Keratinocyte (primary cell): ENCODE measurements around the gene SSMEM1. TPM values are rescaled to one million over a fixed set of nuclear protein-coding genes. Genes with fewer than 3 reads are reported as not detected.
"Not testable (repeated sequence)": the region's sequence is repeated elsewhere in the genome, so short reads cannot be mapped to it uniquely, and the experiment has no call there.

Experiments used
- DNase-seq: peaks from one replicate; pipeline ENCODE4 v3.0.0-alpha.2; 2011; ENCODE audit warnings: low read depth, missing footprints, low spot score
- FAIRE-seq: peaks from 2 replicates; lab custom pipeline; 2011; peaks lifted over from hg19 to GRCh38; lab: Jason Lieb, UNC
- H2AFZ ChIP-seq: 2 replicates; pipeline ENCODE4 v1.6.0; 2012; ENCODE audit warnings: low read length, control low read depth, inconsistent platforms; ENCODE audit not compliant: control insufficient read depth
- H3K27ac ChIP-seq: 2 replicates; pipeline ENCODE4 v1.5.1; 2011; ENCODE audit warnings: low read length; ENCODE audit not compliant: control insufficient read depth, insufficient read depth
- H3K27me3 ChIP-seq: 3 replicates; pipeline ENCODE4 v1.6.0; 2011; ENCODE audit warnings: low read length; ENCODE audit not compliant: control insufficient read depth, insufficient read depth; ENCODE audit errors: extremely low read depth
- H3K36me3 ChIP-seq, 2 experiments: 2 replicates in 1 of 2; 3 replicates in 1 of 2; pipeline ENCODE4 v1.5.1; 2011; ENCODE audit warnings: low read length in 2 of 2, mild to moderate bottlenecking in 1 of 2; ENCODE audit not compliant: control insufficient read depth in 2 of 2, insufficient read depth in 2 of 2; ENCODE audit errors: extremely low read depth in 1 of 2
- H3K4me1 ChIP-seq: 3 replicates; pipeline ENCODE4 v1.5.1; 2011; ENCODE audit warnings: low read length; ENCODE audit not compliant: control insufficient read depth, insufficient read depth; ENCODE audit errors: extremely low read depth
- H3K4me2 ChIP-seq: 3 replicates; pipeline ENCODE4 v1.6.0; 2011; ENCODE audit warnings: low read depth, low read length; ENCODE audit not compliant: control insufficient read depth, insufficient read depth; ENCODE audit errors: extremely low read depth
- H3K4me3 ChIP-seq, 3 experiments: fragments of 200-600 bp in 1 of 3; sonication (generic) in 1 of 3; 2 replicates in 2 of 3; 3 replicates in 1 of 3; pipeline ENCODE4 v1.5.1; 2011 to 2016; ENCODE audit warnings: low read length in 3 of 3, mild to moderate bottlenecking in 3 of 3, control low read depth in 2 of 3, inconsistent platforms in 1 of 3, low read depth in 1 of 3, mixed read lengths in 1 of 3, mixed run types in 1 of 3, moderate library complexity in 1 of 3; ENCODE audit not compliant: control insufficient read depth in 2 of 3, insufficient read depth in 2 of 3; ENCODE audit errors: extremely low read depth in 1 of 3
- H3K79me2 ChIP-seq: 2 replicates; pipeline ENCODE4 v1.6.0; 2012; ENCODE audit warnings: low read length; ENCODE audit not compliant: control insufficient read depth, insufficient read depth
- H3K9ac ChIP-seq: 3 replicates; pipeline ENCODE4 v1.6.0; 2011; ENCODE audit warnings: low read length; ENCODE audit not compliant: control insufficient read depth, insufficient read depth; ENCODE audit errors: extremely low read depth
- H3K9me1 ChIP-seq: 3 replicates; pipeline ENCODE4 v1.6.0; 2011; ENCODE audit warnings: low read length; ENCODE audit not compliant: control insufficient read depth, insufficient read depth; ENCODE audit errors: extremely low read depth
- H3K9me3 ChIP-seq: 2 replicates; pipeline ENCODE4 v1.5.1; 2012; ENCODE audit warnings: low read depth, low read length; ENCODE audit not compliant: control insufficient read depth
- H4K20me1 ChIP-seq: 3 replicates; pipeline ENCODE4 v1.6.0; 2011; ENCODE audit warnings: low read length; ENCODE audit not compliant: control insufficient read depth, insufficient read depth; ENCODE audit errors: extremely low read depth
- CTCF ChIP-seq, 3 experiments: IDR thresholded peaks in 1 of 3; conservative IDR thresholded peaks in 1 of 3; optimal IDR thresholded peaks in 1 of 3; 2 replicates in 2 of 3; 3 replicates in 1 of 3; pipeline versions ENCODE3 to v1.5.1; 2011; ENCODE audit warnings: low read length in 3 of 3, mild to moderate bottlenecking in 3 of 3, moderate library complexity in 2 of 3, control low read depth in 1 of 3, inconsistent platforms in 1 of 3; ENCODE audit not compliant: insufficient read depth in 2 of 3; ENCODE audit errors: extremely low read depth in 1 of 3
- EZH2 ChIP-seq: IDR thresholded peaks from one replicate; pipeline ENCODE4 v1.6.1; 2012; ENCODE audit warnings: inconsistent platforms, mild to moderate bottlenecking, low read length, moderate library complexity
- dilution Hi-C: fragments of 300-500 bp; cut with MboI; formaldehyde crosslinking; loops from one replicate; pipeline ENCODE4 v1.7.0; 2020; ENCODE audit warnings: low sequenced_read_pairs; ENCODE audit not compliant: extremely low pct_ligation_motif_present
- polyA plus RNA-seq, 5 experiments: library from polyadenylated mRNA; depleted of rRNA in 3 of 5; stranded (reverse) in 3 of 5; stranded (forward) in 1 of 5; unstranded in 1 of 5; fragments of >200 nt; gene quantifications; 1 replicate in 1 of 5; 2 replicates in 3 of 5; 3 replicates in 1 of 5; pipeline versions ENCODE4 v1.2.1 to v1.2.3, GENCODE V29; 2011 to 2012; ENCODE audit warnings: missing spikeins in 2 of 5, low read depth in 1 of 5, low replicate concordance in 1 of 5

The SSMEM1 gene
- polyA plus RNA-seq, 1 donor (not counting 4 experiments of a cell fraction or from before 2014, with no cell fraction given): not detected

- H2AFZ ChIP-seq: no peak overlapping the region
- no peaks in the 10 kb centered on the region for H3K4me1 ChIP-seq
- H4K20me1 ChIP-seq: no peaks in the 10 kb centered on the region
- H3K9me1 ChIP-seq: no peaks in the 10 kb centered on the region
- DNase-seq (no peak), FAIRE-seq (no peak)
- H3K79me2 ChIP-seq: no peaks in the 10 kb centered on the region
- no peak for TF ChIP-seq EZH2
- no peak for TF ChIP-seq CTCF (optimal IDR thresholded peaks at IDR 0.05 in 1 of 3, IDR thresholded peaks at IDR 0.05 in 1 of 3, conservative IDR thresholded peaks at IDR 0.05 in 1 of 3; ENCODE audit: extremely low read depth in 1 of 3, insufficient read depth in 2 of 3, low read length in 3 of 3)
- no peaks in the 10 kb centered on the region for H3K36me3 ChIP-seq
- H3K4me2 ChIP-seq: no peak overlapping the region
- dilution Hi-C loops: no loop called here
- no peaks in the 10 kb centered on the region for H3K9me3 ChIP-seq
- no peak overlapping the region for H3K4me3 ChIP-seq
- H3K9ac ChIP-seq: no peak overlapping the region
- no peak overlapping the region for H3K27ac ChIP-seq
- no peaks in the 10 kb centered on the region for H3K27me3 ChIP-seq
These were observed 20.4 kb downstream of the SSMEM1 start for GRCh38 chr7:130227883-130228575.

GRCh38 chr7:130228840-130229502 lies 21.3 kb downstream of the SSMEM1 start:
- H3K9ac ChIP-seq: no peak overlapping the region
- no peaks in the 10 kb centered on the region for H3K27me3 ChIP-seq
- no peaks in the 10 kb centered on the region for H3K36me3 ChIP-seq
- H3K9me3 ChIP-seq: no peaks in the 10 kb centered on the region
- H3K4me2 ChIP-seq: no peak overlapping the region
- TF ChIP-seq CTCF (optimal IDR thresholded peaks at IDR 0.05 in 1 of 3, IDR thresholded peaks at IDR 0.05 in 1 of 3, conservative IDR thresholded peaks at IDR 0.05 in 1 of 3; ENCODE audit: extremely low read depth in 1 of 3, insufficient read depth in 2 of 3, low read length in 3 of 3) (no peak), EZH2 (no peak)
- no peaks in the 10 kb centered on the region for H4K20me1 ChIP-seq
- DNase-seq (no peak), FAIRE-seq (no peak)
- dilution Hi-C loops: no loop called here
- H3K79me2 ChIP-seq: no peaks in the 10 kb centered on the region
- H2AFZ ChIP-seq: no peak overlapping the region
- no peaks in the 10 kb centered on the region for H3K9me1 ChIP-seq
- H3K27ac ChIP-seq: no peak overlapping the region
- no peaks in the 10 kb centered on the region for H3K4me1 ChIP-seq
- H3K4me3 ChIP-seq: no peak overlapping the region

- H3K27me3 ChIP-seq, dilution Hi-C loops, H2AFZ ChIP-seq, H3K36me3 ChIP-seq, H4K20me1 ChIP-seq, H3K79me2 ChIP-seq, H3K27ac ChIP-seq, H3K9me1 ChIP-seq, H3K4me1 ChIP-seq, H3K9me3 ChIP-seq, H3K4me3 ChIP-seq, FAIRE-seq, DNase-seq, H3K4me2 ChIP-seq, H3K9ac ChIP-seq: not testable (repeated sequence)
These were observed 22.3 kb downstream of the SSMEM1 start for GRCh38 chr7:130229981-130230380.
